Rectal smooth muscle tissue (tissue), 1 donor: ENCODE measurements around the gene P3H4.
"Not testable (repeated sequence)": the region's sequence is repeated elsewhere in the genome, so short reads cannot be mapped to it uniquely, and the experiment has no call there.

Experiments
- H3K27ac ChIP-seq: one replicate; pipeline ENCODE4 v1.7.0; 2013; ENCODE audit warnings: low read depth, low read length, inconsistent platforms
- H3K27me3 ChIP-seq: one replicate; pipeline ENCODE4 v1.7.0; 2013; ENCODE audit warnings: low read length; ENCODE audit not compliant: control insufficient read depth, insufficient read depth
- H3K36me3 ChIP-seq: one replicate; pipeline ENCODE4 v1.7.0; 2013; ENCODE audit warnings: low read length; ENCODE audit not compliant: control insufficient read depth, insufficient read depth
- H3K4me1 ChIP-seq: one replicate; pipeline ENCODE4 v1.7.0; 2013; ENCODE audit warnings: low read length; ENCODE audit not compliant: control insufficient read depth, insufficient read depth
- H3K4me3 ChIP-seq: one replicate; pipeline ENCODE4 v1.7.0; 2013; ENCODE audit warnings: low read length
- H3K9ac ChIP-seq: one replicate; pipeline ENCODE4 v1.7.0; 2013; ENCODE audit warnings: low read length

P3H4 gene

DNA sequence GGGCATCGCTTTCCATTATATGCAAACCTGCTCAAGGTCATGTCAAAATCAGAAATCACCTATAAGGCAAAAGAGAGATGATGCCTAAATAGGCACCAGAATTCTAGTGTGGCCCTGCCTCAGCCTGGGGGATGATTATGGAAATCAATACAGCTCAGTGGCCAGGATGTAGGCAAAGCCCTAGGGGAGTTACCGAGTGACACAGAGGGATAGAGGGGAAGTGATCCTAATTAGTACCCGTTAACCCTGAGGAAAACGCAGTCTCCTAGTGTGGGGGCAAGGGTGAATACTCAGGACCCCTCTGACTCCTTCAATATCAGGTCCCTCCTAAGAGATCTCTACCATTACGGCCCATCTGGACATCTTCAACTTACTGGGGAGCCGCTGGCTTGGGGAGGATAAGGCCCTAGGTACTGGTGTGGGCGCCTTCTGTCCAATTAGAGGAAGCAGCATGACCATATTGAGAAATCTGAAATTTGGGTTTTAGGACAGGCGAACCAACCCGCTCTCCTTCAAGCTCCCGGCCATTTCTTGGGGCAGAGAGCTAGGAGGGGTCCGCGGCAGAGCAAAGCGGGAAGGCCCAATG lies 23.6 kb upstream of the P3H4 start:
- peaks cover 2% of the 10 kb centered on the region for H3K36me3 ChIP-seq
- peak overlapping the region; percentile 88 for H3K4me3 ChIP-seq
- peaks cover 4% of the 10 kb centered on the region for H3K4me1 ChIP-seq
- H3K27ac ChIP-seq, result peak overlapping the region; percentile 76
- H3K27me3 ChIP-seq, result no peaks in the 10 kb centered on the region
- peak overlapping the region; percentile 43 for H3K9ac ChIP-seq

DNA sequence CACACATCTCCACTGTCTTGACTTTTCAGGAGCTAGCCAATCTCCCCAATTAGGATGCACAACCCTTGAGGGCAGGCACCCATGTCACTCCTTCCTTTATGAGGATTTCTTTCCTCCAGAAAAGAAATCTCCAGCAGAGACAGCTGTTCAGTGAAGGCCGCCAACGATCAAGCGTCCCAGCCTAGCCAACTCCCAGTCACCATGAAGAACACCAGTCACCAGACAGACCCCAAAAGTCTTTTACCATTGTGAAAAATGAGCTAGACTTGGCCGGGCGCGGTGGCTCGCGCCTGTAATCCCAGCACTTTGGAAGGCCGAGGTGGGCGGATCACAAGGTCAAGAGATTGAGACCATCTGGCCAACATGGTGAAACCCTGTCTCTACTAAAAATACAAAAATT lies 18.2 kb upstream of the P3H4 start:
- H3K9ac ChIP-seq, H3K36me3 ChIP-seq, H3K27ac ChIP-seq, H3K4me3 ChIP-seq, H3K4me1 ChIP-seq, H3K27me3 ChIP-seq: not testable (repeated sequence)

DNA sequence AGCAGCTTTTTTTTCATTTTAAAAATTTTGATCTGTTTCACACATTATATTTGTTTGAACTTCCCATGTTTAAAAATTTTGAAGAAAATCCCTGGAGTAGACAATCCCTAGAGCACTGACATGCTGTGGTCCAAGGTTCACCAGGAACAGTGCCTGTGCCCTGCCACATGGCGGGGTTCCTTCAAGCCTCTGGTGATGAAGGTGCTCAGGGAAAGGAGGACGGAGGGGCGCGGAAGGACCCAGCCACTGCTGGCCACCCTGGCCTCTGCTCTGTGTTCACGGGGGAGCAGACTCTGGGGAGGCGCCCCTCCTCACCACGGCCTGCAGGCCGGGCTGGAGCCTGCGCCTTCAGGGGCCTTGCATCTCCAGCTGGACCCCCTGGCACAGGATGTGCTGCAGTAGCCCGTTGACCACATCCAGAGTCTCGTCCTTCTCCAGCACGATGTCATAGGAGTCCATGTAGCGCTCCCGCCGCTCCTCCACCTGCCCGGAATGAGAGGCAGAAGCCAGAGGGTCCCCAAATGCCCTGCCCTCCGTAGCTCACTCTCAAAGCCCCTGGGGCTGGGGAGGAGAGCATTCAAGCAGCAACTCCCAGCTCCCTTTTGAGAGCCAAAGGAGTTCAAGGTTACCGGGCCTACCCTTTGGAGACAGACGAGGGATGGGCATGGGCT lies 13.6 kb upstream of the P3H4 start:
- Histone ChIP-seq H3K4me3 (no peak overlapping the region), H3K27ac (no peak overlapping the region), H3K27me3 (no peaks in the 10 kb centered on the region), H3K9ac (no peak overlapping the region), H3K4me1 (no peaks in the 10 kb centered on the region), H3K36me3 (no peaks in the 10 kb centered on the region)

DNA sequence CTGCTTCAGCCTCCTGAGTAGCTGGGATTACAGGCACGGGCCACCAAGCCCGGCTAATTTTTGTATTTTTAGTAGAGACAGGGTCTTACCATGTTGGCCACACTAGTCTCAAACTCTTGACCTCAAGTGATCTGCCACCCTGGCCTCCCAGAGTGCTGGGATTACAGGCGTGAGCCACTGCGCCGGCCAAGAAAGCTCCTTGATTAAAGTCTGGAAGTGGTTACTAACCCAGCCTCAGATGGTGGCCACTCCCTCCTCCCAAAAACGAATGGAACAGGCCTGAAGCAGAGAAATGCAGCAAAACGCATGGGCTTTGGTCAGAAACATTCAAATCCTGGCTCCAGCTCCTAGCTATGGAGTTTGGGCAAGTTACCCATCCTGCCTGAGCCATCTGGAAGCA lies 12.3 kb upstream of the P3H4 start:
- Histone ChIP-seq H3K4me1 (no peaks in the 10 kb centered on the region), H3K27me3 (no peaks in the 10 kb centered on the region), H3K36me3 (no peaks in the 10 kb centered on the region), H3K4me3 (no peak overlapping the region), H3K9ac (no peak overlapping the region), H3K27ac (no peak overlapping the region)

DNA sequence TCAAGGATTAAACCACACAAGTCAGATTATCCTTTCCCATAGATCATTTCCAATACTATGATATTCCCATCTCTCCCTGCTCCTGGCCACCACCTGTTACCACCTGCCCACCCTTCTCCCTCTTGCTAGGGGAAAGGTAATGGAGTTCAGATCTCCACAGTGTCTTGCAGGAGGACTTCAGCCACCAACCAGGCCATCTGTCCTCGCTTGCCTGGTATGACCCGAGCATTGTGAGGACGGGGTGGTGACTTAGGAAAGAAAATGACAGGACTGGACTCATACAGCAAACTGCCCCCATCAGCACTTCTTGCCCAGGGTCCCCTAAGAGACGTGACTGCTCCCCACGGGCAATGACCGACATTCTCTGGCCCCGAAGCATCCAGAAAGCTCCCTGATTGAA lies 11.8 kb upstream of the P3H4 start:
- Histone ChIP-seq H3K9ac (no peak overlapping the region), H3K27ac (no peak overlapping the region), H3K4me3 (no peak overlapping the region), H3K4me1 (no peaks in the 10 kb centered on the region), H3K36me3 (no peaks in the 10 kb centered on the region), H3K27me3 (no peaks in the 10 kb centered on the region)

DNA sequence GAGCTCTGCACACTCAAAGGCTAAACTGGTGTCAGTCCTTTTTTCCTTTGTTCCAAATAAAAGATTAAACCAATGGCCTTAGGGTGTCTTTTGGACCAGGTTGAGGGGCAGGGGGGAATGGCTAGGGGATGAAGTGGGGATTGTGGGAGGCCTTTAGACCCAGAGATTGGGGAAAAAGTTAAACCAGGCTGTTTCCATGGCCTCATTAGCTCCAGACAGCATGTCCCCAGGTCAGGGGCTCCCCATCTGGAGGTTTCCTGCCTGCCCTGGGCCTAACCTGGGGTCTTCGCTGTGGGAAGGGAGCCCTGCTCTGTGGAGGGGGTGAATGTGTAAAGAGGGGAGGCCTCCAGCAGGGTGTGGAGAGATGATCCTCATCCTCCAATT lies 11.4 kb upstream of the P3H4 start:
- no peak overlapping the region for H3K9ac ChIP-seq
- H3K4me1 ChIP-seq, result no peaks in the 10 kb centered on the region
- H3K27me3 ChIP-seq, result no peaks in the 10 kb centered on the region
- H3K4me3 ChIP-seq, result no peak overlapping the region
- no peak overlapping the region for H3K27ac ChIP-seq
- no peaks in the 10 kb centered on the region for H3K36me3 ChIP-seq

DNA sequence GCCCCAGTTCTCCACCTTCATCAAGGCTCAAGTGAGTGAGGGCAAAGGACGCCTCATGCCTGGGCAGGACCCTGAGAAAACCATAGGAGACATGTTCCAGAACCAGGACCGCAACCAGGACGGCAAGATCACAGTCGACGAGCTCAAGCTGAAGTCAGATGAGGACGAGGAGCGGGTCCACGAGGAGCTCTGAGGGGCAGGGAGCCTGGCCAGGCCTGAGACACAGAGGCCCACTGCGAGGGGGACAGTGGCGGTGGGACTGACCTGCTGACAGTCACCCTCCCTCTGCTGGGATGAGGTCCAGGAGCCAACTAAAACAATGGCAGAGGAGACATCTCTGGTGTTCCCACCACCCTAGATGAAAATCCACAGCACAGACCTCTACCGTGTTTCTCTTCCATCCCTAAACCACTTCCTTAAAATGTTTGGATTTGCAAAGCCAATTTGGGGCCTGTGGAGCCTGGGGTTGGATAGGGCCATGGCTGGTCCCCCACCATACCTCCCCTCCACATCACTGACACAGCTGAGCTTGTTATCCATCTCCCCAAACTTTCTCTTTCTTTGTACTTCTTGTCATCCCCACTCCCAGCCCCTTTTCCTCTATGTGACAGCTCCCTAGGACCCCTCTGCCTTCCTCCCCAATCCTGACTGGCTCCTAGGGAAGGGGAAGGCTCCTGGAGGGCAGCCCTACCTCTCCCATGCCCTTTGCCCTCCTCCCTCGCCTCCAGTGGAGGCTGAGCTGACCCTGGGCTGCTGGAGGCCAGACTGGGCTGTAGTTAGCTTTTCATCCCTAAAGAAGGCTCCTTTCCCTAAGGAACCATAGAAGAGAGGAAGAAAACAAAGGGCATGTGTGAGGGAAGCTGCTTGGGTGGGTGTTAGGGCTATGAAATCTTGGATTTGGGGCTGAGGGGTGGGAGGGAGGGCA lies 10.7 kb upstream of the P3H4 start:
- Histone ChIP-seq H3K4me1 (no peaks in the 10 kb centered on the region), H3K36me3 (no peaks in the 10 kb centered on the region), H3K27me3 (no peaks in the 10 kb centered on the region), H3K9ac (no peak overlapping the region), H3K4me3 (no peak overlapping the region), H3K27ac (no peak overlapping the region)

DNA sequence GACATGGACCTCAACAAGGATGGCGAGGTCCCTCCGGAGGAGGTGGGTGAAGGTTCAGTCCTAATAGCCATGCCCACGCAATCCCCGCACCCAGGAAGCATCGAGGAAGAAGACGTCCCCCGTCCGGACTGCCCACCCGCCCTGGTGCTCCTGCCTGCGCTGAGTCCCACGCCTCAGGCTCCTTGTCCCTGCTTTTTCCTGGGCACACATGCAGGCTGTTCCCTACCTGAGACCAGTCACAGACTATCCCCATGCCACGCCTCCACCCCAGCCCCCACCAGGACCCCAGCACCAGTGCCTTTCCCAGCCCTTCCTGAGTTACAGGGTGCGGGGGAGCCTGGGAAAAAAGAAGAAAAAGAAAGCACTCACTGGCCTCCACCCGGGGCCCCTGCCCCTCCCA lies 10.0 kb upstream of the P3H4 start:
- no peak overlapping the region for H3K9ac ChIP-seq
- no peaks in the 10 kb centered on the region for H3K36me3 ChIP-seq
- H3K27me3 ChIP-seq, result no peaks in the 10 kb centered on the region
- no peak overlapping the region for H3K27ac ChIP-seq
- H3K4me3 ChIP-seq, result no peak overlapping the region
- H3K4me1 ChIP-seq, result no peaks in the 10 kb centered on the region

DNA sequence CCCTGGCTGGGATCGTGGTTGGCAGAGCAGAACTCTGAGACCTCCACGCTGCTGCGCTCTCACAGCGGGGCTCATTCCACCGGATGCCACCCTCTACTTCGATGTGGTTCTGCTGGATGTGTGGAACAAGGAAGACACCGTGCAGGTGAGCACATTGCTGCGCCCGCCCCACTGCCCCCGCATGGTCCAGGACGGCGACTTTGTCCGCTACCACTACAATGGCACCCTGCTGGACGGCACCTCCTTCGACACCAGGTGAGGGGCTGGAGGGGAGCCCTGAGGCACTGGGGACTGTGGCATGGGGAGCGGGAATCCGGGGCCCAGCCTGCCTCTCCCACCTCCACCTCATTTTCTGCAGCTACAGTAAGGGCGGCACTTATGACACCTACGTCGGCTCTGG lies 6.3 kb upstream of the P3H4 start:
- H3K27ac ChIP-seq, result no peak overlapping the region
- no peak overlapping the region for H3K4me3 ChIP-seq
- no peak overlapping the region for H3K9ac ChIP-seq
- H3K36me3 ChIP-seq, result no peaks in the 10 kb centered on the region
- H3K4me1 ChIP-seq, result no peaks in the 10 kb centered on the region
- no peaks in the 10 kb centered on the region for H3K27me3 ChIP-seq

DNA sequence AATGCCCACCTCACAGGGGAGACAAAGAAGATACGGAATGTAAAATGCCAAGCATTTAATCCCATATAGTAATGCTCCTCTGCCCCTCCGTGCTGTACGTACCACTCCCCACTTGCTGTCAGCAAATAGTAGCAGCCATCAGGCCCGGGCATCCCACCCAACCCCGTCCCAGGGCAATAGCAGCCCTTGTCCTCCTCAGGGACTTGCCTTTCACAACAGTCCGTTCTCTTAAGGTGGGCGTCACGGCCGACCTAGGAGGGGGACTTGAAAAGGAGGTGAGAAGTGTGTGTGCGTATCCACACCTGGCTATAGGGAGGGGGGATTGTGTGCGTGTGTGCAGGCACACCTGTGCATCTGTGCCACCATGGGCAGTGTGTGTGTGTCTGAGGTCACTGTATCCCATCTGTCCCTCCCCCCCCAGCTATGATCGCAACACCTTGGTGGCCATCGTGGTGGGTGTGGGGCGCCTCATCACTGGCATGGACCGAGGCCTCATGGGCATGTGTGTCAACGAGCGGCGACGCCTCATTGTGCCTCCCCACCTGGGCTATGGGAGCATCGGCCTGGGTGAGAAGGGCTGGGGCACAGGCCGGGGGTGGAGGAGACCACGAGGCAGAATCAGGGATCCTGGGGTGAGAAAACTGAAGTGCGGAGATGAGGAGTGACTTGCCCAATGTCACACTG lies 5.0 kb upstream of the P3H4 start:
- H3K4me3 ChIP-seq, result no peak overlapping the region
- H3K4me1 ChIP-seq, result peaks cover 3% of the 10 kb centered on the region
- H3K36me3 ChIP-seq, result no peaks in the 10 kb centered on the region
- H3K27ac ChIP-seq, result no peak overlapping the region
- H3K27me3 ChIP-seq, result no peaks in the 10 kb centered on the region
- no peak overlapping the region for H3K9ac ChIP-seq

DNA sequence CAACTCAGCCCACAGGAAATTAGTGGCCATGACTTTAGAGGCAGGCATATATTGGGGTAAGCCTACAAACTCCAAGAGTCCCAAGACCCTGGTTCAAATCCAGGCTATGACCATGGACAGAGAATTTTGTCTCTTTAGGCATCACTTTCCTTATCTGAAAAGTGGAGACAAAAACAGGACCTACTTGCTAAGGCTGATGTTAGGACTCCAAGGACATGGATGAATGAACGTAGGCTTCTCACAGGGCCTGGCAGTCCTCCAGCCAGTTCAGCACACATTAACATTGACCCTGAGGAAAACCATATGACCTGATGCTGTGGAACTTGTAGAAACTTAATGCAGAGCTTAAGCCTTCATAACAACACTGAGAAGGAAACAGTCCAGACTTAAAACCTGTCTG lies 2.4 kb upstream of the P3H4 start:
- Histone ChIP-seq H3K4me3 (no peak overlapping the region), H3K4me1 (peaks cover 9% of the 10 kb centered on the region), H3K27me3 (no peaks in the 10 kb centered on the region), H3K27ac (no peak overlapping the region), H3K9ac (no peak overlapping the region), H3K36me3 (no peaks in the 10 kb centered on the region)

DNA sequence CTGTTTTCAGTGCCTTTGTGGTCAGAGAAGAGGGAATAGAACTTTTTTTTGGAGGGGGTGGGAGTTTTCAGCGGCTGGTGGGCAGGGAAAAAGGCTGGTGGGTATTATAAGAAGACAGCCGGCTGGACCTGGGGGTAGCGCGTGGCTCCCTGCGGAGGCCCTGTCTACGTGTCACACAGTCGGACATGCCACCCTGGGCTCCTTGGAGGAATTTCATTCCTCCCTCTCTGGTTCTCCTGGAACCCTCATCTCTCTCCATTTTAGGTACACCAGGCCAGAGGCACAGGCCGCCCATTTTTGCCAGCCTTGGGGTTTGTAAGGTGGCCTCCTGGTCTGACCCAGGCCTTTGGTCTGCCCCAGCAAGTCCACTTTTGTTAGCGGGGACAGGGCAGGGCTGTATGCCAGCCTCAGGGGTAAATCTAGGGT lies 2.0 kb upstream of the P3H4 start:
- Histone ChIP-seq H3K4me3 (no peak overlapping the region), H3K36me3 (no peaks in the 10 kb centered on the region), H3K27me3 (no peaks in the 10 kb centered on the region), H3K9ac (no peak overlapping the region), H3K27ac (no peak overlapping the region), H3K4me1 (peaks cover 9% of the 10 kb centered on the region)
